Stimulated activated CD4-positive, alpha-beta T cell treated with anti-CD3 and anti-CD28 coated beads, Interleukin-12 subunit alpha, Interleukin-12 subunit beta, amount 100 ng/mL, for 4 hours (primary cell): ENCODE data around the gene SLC25A23.
"Not testable (repeated sequence)": the region's sequence is repeated elsewhere in the genome, so short reads cannot be mapped to it uniquely, and the experiment has no call there.

ENCODE experiments used
- DNase-seq: peaks from one replicate; pipeline ENCODE4 v3.0.0-alpha.2; 2020

Gene SLC25A23

GRCh38 chr19:6453951-6454565 lies 5.5 kb downstream of the SLC25A23 start:
- DNase-seq: no peak

GRCh38 chr19:6452899-6453298 lies 6.7 kb downstream of the SLC25A23 start:
- DNase-seq: no peak

GRCh38 chr19:6452223-6452614 lies 7.4 kb downstream of the SLC25A23 start:
- DNase-seq: no peak

GRCh38 chr19:6451583-6452222 lies 7.9 kb downstream of the SLC25A23 start:
- no peak for DNase-seq

GRCh38 chr19:6450166-6450565 lies 9.4 kb downstream of the SLC25A23 start:
- DNase-seq: no peak

GRCh38 chr19:6448045-6448444 lies 11.5 kb downstream of the SLC25A23 start:
- DNase-seq: no peak

GRCh38 chr19:6446452-6446851 lies 13.1 kb downstream of the SLC25A23 start:
- DNase-seq: no peak

GRCh38 chr19:6443986-6444385 lies 15.6 kb downstream of the SLC25A23 start:
- DNase-seq: no peak

- no peak for DNase-seq
Measured at GRCh38 chr19:6442087-6442688, 17.4 kb downstream of the SLC25A23 start.

- no peak for DNase-seq
Measured at GRCh38 chr19:6440905-6441304, 18.7 kb downstream of the SLC25A23 start.

- DNase-seq: no peak
Measured at GRCh38 chr19:6439743-6440142, 19.8 kb downstream of the SLC25A23 start.

GRCh38 chr19:6433663-6434062 lies 25.9 kb downstream of the SLC25A23 start, which contains the start of gene SLC25A41:
Gene SLC25A41 (minus strand): TSS chr19:6433763. CDS start chr19:6433693, 70 bp downstream.
- no peak for DNase-seq

- no peak for DNase-seq
Measured at GRCh38 chr19:6433165-6433564, 26.4 kb downstream of the SLC25A23 start.

- DNase-seq: no peak
Measured at GRCh38 chr19:6431891-6432290, 27.7 kb downstream of the SLC25A23 start.

- DNase-seq: no peak
Measured at GRCh38 chr19:6429419-6430221, 30.0 kb downstream of the SLC25A23 start.

GRCh38 chr19:6428692-6429418 lies 30.7 kb downstream of the SLC25A23 start:
- DNase-seq: not testable (repeated sequence)

GRCh38 chr19:6427131-6427530 lies 32.5 kb downstream of the SLC25A23 start:
- no peak for DNase-seq

- DNase-seq: no peak
Measured at GRCh38 chr19:6425732-6426620, 33.6 kb downstream of the SLC25A23 start.

GRCh38 chr19:6424939-6425731 lies 34.5 kb downstream of the SLC25A23 start:
- DNase-seq: peak; percentile 97

GRCh38 chr19:6424195-6424938 lies 35.2 kb downstream of the SLC25A23 start, which contains the start of gene KHSRP:
Gene KHSRP (minus strand): TSS chr19:6424811. CDS start chr19:6424701, 110 bp downstream.
- DNase-seq: peak; percentile 44
